HuH-7 (cell line): ENCODE data around the gene INTU.
"Not testable (repeated sequence)": the region's sequence is repeated elsewhere in the genome, so short reads cannot be mapped to it uniquely, and the experiment has no call there.

Source experiments
- DNase-seq: peaks from one replicate; pipeline ENCODE4 v3.0.0; 2011; ENCODE audit warnings: low spot score

The INTU gene

DNA sequence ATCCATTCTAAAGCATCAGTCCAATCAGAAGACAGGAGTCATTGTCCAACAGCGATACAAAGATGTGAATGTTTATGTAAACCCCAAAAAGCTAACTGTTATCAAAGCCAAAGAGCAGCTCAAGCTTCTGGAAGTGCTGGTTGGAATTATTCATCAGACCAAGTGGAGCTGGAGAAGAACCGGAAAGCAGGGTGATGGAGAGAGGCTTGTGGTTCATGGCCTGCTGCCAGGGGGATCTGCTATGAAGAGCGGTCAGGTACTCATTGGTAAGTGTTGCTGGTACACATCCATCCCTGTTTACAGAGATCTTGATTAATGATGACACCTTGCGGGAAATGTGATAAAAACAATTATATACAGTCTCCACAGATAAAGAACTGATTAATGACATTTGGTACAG lies 11.0 kb downstream of the INTU start:
- DNase-seq, result no peak

DNA sequence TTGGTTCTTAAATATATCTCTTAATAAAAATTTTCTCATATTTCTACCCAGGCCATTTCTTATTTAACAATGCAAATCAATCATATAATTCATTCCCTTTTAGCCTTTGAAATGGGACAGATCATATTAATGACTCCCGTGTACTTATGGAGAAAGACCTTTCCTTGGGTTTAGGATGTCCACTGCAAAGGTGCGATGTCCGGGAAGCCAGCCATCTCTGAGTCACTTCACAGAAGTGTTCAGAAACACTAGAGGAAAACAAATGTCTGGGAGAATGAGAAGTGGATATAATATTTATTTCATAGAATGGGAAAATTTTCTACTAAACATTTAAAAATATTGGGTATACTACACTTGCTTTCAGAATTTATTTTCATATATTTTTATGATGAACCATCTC lies 15.3 kb downstream of the INTU start:
- no peak for DNase-seq

DNA sequence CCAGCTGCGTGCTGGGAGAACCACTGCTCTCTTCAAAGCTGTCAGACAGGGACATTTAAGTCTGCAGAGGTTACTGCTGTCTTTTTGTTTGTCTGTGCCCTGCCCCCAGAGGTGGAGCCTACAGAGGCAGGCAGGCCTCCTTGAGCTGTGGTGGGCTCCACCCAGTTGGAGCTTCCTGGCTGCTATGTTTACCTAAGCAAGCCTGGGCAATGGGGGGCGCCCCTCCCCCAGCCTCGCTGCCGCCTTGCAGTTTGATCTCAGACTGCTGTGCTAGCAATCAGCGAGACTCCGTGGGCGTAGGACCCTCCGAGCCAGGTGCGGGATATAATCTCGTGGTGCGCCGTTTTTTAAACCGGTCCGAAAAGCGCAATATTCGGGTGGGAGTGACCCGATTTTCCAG lies 22.8 kb downstream of the INTU start:
- not testable (repeated sequence) for DNase-seq

DNA sequence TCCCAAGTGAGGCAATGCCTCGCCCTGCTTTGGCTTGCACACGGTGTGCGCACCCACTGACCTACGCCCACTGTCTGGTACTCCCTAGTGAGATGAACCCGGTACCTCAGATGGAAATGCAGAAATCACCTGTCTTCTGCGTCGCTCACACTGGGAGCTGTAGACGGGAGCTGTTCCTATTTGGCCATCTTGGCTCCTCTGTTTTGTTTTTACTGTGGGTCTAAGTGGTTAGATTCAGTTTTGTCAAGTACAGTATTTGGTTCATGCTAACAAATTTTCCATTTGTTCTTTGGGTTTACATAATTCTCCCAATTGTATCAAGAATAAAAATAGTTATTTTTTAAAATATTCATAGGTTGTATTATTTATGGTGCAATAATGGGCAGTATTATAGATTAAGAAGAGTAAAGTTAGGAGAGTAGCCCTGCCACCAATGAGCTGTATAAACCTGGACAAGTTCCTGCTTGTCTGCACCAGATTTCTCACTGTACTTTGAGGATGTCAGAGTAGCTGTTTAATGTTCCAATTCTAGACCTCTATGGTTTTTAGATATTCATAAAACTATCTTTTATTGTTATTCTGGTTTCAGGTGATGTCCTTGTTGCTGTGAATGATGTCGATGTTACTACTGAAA lies 23.4 kb downstream of the INTU start:
- no peak for DNase-seq

DNA sequence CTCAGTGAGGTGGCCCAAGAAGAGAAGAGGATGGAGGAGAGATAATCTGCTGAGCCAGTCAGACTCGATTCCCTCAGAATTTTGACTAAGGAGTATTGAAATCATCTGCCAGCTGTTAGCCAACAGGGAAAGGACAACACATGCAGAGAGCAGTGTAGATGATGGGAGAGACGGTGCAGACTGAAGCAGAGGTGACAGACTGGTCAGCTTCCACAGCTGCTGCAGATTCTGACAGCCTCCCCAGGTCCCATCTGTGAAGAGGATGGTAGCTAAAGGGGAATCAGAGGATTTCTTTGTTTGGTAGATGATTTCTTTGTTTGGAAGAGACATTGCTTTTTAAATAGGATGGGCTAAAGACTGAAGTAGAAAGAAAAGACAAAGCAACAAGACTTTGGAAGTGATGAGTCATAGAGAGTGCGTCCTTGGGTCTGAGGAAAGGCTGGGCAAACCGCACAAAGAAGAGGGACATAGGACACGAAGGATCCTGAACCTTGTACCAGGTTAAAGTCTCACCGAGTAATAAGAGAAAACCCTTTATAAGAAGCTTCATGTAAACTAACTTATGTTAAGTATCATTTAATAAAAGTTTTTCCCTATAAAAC lies 27.6 kb downstream of the INTU start:
- DNase-seq, result no peak

DNA sequence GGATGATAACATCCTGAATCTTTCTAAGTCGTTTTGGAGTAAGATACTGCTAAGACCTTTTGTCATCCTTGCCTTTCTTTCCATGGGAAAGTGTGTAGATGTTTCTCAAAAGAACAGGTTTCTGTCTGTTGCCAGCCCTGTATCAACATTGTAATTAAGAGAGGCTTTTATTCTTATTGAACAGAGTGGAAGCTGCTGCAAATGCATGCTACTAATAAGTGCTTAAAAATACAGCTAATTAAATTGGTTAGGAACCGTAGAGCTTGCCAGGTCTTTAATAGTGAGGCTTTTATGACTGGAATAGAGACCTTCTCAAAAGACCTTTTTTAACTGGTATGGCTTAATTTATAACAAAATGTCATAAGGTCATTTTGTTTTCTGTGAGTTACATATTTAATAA lies 34.4 kb downstream of the INTU start:
- DNase-seq, result no peak

DNA sequence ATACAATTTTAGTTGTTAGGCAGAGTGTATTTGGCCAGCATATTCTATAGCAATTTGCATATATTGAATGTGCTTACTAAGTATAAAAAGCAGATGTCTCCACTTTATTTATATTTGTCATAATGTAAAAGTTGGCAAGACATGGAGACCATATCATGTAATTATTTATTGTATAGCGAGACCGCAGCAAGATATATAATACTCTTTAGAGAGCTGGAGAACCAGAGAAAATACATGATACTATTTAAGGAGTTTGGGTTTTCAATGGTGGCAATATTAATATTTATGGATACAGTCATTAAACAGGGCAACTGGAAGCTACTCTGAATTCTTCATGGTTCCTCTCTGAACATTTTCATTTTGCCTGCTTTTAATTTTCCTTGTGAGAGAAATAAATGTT lies 35.0 kb downstream of the INTU start:
- no peak for DNase-seq

DNA sequence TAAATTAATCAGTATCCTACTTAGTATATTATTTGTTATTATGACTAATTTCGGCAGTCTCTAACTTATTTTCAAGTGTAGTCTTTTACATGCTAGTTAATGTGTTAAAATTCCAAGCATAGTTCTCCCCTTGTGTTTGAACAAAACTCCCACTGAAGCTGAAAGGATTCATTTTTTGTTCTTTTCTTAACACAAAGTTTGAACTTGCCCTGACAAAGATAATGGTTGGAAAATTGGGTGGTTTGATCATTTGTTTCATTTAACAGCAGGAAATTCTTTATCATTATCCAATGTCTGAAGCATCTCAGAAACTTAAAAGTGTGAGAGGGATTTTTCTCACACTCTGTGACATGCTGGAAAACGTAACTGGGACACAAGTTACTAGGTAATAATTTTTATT lies 36.0 kb downstream of the INTU start:
- DNase-seq, result no peak

DNA sequence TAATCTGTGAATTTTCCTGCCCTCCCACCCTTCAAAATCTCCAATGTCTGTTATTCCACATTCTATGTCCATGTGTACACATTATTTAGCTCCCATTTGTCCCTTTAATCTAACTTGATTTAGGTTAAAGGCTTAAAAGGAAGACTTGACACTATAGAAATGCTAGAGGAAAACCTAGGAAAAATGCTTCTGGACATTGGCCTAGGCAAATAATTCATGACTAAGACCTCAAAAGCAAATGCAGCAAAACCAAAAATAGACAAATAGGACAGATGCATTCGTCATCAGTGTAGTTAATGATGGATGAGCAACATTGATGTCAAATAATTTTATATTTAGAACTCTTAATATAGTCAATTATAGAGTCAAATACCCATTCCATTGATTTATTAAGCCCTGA lies 36.9 kb downstream of the INTU start:
- no peak for DNase-seq

DNA sequence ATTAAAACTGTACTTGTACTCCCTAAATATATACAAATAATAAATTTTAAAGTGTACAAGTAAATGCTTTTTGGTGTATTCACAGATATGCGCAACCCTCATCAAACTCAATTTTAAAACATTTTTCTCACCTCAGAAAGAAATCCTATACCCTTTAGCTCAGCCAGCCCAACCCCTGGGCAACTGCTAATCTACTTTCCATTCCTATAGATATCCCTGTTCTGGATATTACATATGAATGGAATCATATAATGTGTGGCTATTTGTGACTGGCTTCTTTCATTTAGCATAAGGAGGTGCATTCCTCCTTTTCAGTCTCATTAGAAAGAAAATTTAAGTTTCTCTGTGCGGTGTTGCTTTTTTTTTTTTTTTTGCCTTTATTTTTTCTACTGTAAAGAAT lies 39.4 kb downstream of the INTU start:
- DNase-seq, result no peak

DNA sequence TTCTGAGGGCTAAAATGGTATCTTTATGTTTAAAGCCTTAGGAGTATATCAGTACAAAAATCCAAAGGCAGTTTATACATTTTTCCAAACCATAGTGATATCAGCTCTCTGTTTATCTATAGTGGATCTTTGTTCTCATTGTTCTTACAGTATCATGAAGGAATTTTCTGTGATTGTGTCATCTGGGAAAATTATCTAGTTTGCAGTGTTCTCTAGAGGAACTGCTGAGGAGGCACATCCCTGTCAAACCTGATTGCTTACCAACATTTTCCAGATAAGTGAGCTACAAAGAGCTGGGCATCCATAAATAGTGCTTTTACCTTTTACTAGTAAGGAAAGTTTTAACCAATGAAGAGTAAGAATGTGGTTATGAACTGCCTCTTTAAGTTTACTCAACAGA lies 52.5 kb downstream of the INTU start:
- DNase-seq, result no peak

DNA sequence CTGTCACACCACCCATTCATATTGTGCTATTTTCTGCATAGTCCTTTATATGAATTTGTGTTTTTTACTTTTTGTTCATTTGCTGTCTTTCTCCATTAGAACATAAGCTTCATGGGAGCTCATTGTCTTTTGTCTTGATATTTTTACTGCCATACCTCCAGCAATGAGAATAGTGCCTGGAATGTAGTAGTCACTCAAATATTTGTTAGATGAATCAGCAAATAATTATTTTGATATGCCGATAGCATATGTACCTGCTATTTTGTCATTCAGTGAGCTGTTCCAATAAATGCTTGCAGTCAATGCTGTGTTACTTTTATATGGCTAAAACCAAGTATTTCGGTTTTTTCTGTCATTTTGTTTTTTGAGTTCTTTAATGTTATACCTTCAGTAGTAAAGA lies 53.9 kb downstream of the INTU start:
- no peak for DNase-seq

DNA sequence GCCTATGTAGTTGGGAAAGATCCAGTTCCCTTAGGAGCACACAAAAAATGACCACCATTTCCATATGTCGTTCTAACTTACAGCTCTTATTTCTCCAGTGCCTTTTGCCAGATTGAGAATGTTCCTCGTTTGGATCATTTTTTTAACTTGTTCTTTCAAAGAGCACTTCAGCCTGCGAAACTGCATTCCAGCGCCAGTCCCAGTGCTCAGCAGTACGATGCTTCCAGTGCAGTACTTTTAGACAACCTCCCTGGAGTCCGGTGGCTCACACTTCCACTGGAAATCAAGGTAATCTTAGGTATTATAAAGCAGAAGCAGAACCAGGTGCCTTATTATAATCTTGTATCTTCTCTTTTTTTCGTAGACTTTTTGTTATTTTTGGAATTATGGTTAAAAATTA lies 54.8 kb downstream of the INTU start:
- DNase-seq, result no peak

DNA sequence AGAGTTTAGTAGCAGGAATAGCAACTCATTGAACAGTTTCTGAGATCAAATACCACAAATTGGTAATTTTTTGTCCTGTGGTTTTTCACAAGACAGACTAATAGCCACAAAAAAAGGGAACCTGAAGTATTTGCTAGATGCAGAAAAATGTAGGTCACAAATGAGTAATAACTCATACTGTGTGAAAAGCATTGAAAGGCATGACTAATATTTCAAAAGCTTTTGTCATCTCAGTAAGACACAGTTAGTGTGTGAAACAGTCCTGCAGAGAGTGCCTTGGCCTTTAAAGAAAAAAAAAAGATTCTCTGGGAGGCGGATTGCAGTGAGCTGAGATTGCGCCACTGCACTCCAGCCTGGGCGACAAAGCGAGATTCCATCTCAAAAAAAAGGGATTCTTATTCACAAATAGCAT lies 66.0 kb downstream of the INTU start:
- no peak for DNase-seq

DNA sequence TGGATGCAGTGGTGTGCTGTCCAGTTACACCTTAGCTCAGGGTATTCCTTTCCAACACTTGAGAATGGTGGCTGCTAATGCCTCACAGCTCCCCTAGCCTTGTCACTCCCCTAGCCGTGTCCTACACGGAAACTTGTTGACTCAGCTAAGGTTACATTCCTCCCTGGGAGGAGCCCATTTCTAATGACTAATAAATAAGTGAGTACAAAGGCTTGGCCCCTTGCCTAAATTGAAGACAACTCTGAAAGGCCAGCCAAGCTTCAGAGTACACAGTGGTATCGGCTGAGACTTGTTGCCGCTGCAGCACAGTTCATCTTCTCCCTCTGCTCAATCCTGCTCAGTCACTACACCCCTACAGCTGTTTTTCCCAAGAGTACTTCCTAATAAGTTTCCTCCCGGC lies 76.2 kb downstream of the INTU start:
- no peak for DNase-seq

DNA sequence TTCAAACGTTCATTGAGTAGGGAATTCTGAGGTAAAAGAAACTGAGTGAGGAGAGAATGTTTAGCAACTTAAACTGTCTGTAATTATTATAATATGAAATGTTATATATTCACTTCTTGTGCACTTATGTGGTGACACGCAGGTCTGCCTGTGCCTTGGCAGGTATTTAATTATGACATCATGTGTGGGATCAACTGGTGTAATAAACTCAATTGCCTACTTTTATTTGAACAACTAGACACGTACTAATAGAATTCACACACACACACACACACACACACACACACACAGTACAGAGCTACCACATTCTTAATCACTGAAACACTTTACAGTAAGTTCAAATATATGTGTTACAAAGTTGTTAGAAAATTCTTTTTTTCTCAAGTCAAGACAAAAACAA lies 76.7 kb downstream of the INTU start:
- no peak for DNase-seq

DNA sequence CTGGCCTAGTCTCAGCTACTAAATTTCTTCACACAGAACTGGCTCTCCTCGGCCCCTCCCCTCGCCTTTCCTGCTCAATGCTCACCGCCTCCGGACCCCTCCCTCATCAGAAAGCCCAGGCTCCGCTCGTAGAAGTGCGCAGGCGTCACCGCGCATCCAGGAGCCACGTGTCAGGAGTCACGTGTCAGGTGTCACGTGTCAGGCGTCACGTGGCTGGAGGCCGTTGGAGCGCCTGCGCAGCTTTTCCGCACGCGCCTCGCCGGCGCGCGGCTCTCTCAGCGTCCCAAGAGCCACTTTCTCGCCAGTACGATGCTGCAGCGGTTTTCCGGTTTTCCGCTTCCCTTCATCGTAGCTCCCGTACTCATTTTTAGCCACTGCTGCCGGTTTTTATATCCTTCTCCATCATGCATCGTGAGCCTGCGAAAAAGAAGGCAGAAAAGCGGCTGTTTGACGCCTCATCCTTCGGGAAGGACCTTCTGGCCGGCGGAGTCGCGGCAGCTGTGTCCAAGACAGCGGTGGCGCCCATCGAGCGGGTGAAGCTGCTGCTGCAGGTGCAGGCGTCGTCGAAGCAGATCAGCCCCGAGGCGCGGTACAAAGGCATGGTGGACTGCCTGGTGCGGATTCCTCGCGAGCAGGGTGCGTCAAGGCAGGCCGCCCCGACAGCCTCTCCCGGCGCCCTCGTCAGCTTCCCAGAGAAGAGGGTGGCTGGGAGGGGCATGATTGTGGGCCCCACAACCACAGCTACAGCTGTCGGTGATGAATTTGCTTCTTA lies 97.6 kb downstream of the INTU start, which contains the start of gene SLC25A31:
TSS of gene SLC25A31 (plus strand) at position 259 of the 772 bp plus-strand sequence. CDS start at position 405, 146 bp downstream.
- no peak for DNase-seq

DNA sequence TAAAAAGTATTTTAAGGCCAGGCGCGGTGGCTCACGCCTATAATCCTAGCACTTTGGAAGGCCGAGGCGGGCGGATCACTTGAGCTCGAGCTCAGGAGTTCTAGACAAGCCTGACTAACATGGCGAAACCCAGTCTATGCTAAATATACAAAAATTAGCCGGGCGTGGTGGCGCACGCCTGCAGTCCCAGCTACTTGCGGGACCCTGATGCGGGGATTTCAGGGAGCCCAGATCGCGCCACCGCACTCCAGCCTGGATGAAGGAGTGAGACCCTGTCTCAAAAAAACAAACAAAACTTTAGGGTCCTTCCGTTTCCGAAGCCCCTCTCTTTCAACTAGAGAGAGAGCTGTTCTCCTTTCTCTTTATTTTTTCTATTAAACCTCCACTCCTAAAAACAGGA lies 98.6 kb downstream of the INTU start:
- DNase-seq, result no peak

DNA sequence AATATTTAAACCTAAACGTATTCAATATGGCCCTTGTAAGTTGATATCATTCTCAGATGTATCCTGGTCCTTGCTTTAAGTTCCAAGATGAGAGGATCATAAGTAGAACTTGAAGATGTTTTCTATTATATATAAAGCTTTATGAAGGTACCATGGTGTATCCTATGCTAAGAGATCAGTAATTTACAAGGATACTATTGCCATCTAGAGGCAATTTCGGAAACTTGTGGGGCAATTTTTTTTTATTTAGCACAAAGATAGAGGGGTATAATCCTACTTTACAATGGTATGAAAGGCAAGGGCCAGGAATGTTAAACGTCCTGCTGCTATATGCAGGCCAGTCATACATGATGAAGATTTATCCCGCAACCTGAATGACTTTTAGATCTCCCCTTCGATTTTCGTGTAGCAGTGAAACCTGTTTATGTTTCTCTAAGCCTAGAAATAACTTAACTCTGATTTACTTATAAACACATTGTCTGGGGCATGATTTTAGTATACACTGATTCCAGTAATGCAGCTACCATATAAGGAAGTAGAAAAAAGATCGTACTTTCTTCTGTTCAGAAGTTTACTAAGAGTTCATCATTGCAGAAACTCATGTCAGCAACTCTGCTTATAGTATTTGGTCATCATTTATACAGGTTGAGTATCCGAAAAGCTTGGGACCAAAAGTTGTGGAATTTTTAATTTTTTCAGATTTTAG lies 100.0 kb downstream of the INTU start:
- peak; percentile 30 for DNase-seq

DNA sequence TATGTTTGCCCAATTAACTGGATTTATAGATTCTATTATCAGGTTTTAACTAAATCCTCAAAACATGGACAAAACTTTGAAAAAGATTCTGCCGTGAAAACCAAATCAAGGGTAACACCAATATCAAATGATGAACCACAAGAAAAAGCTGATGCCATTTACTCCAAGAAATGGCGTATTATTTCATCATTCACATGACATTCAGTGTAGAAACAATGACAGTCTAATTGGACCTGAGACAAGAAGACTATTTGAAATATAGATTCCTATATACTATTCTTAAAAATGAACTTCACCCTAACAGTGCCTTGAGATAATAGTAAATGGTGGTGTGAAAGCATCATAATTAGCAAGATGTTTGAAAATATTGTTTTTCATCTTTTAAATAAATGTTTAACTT lies 102.2 kb downstream of the INTU start:
- no peak for DNase-seq

DNA sequence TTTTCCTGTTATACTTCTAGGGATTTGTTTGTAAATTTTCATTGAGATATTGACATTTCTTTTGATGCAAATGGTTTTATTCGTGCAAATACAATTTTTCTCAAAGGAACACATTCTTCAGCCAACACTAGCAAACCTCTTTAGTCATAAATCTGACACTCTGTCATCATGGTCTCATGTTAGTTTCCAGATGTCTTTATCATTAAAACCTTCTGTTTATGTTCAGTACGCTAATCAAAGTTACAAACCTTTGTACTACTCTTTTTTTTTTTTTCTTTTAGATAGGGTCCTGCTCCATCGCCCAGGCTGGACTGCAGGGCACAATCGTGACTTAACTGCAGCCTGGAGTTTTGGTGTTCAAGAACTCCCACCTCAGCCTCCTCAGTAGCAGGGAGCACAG lies 104.5 kb downstream of the INTU start:
- no peak for DNase-seq

DNA sequence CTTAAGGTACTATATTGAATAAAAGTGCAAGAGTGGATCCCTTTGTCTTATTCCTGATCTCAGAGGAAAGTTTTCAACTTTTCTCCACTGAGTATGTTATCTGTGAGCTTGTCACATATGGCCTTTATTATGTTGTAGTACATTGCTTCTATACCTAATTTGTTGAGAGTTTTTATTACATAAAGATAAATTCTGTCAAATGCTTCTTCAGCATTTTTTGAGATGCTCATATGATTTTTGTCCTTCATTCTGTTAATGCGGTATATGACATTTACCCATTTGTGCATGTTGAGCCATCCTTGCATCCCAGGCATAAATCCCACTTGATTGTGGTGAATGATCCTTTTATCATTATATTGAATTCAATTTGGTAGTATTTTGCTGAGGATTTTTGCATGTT lies 108.5 kb downstream of the INTU start:
- DNase-seq, result no peak

DNA sequence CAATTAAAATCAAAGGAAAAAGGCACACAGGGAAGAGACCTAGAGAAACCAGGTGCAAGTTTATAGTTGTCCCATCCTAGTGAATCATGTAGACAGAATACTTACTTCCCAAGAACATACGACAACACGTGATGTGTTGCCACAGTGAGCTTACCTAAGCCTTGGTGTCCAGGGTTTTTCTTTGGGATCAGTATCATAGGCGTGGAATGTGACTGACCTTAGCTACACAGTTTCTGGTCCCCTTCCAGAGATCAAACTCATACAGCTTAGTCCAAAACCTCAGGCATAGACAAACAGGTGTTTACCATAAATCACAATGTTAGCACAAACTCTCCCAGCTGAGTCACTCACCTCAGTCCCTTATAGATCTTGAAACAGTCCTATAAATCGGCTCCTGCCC lies 115.1 kb downstream of the INTU start:
- no peak for DNase-seq
